Brain microvascular endothelial cell (primary cell): ENCODE measurements around the gene G0S2.

Experiments used
- DNase-seq: peaks from one replicate; pipeline ENCODE4 v3.0.0-alpha.2; 2020
- H3K27ac ChIP-seq: fragments of 250-450 bp; sonication (Bioruptor Pico); 2 replicates; pipeline ENCODE4 v1.5.1; 2020; ENCODE audit warnings: mild to moderate bottlenecking, moderate library complexity
- H3K27me3 ChIP-seq: fragments of 250-450 bp; sonication (Bioruptor Pico); replicated peaks from 2 replicates; pipeline ENCODE4 v1.5.1; 2020; ENCODE audit warnings: mild to moderate bottlenecking
- H3K36me3 ChIP-seq: fragments of 250-450 bp; sonication (Bioruptor Pico); replicated peaks from 2 replicates; pipeline ENCODE4 v1.5.1; 2020; ENCODE audit warnings: mild to moderate bottlenecking
- H3K4me3 ChIP-seq: 2 replicates; pipeline ENCODE4 v1.5.1; 2011; ENCODE audit warnings: low read depth, mild to moderate bottlenecking, control low read depth, low read length, moderate library complexity
- in situ Hi-C: cut with HindIII; loops from 2 replicates; pipeline ENCODE4 v1.10.0; 2017; ENCODE audit warnings: low sequenced_read_pairs, low pct_ligation_motif_present
- TF ChIP-seq, protein P1 (sequence below): IDR thresholded peaks from 2 replicates; pipeline ENCODE4 v1.5.1; 2011; ENCODE audit warnings: low read depth, mild to moderate bottlenecking, moderate library complexity, low read length, control low read depth, inconsistent platforms; ENCODE audit errors: missing control alignments

The G0S2 gene, protein sequence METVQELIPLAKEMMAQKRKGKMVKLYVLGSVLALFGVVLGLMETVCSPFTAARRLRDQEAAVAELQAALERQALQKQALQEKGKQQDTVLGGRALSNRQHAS

GRCh38 chr1:209674957-209675564, at the start of gene G0S2:
Gene G0S2, plus strand, starts transcription at chr1:209675412. Its CDS starts 273 bp downstream, at chr1:209675685.
- no peaks in the 10 kb centered on the region for H3K36me3 ChIP-seq
- TF ChIP-seq, protein P1, sequence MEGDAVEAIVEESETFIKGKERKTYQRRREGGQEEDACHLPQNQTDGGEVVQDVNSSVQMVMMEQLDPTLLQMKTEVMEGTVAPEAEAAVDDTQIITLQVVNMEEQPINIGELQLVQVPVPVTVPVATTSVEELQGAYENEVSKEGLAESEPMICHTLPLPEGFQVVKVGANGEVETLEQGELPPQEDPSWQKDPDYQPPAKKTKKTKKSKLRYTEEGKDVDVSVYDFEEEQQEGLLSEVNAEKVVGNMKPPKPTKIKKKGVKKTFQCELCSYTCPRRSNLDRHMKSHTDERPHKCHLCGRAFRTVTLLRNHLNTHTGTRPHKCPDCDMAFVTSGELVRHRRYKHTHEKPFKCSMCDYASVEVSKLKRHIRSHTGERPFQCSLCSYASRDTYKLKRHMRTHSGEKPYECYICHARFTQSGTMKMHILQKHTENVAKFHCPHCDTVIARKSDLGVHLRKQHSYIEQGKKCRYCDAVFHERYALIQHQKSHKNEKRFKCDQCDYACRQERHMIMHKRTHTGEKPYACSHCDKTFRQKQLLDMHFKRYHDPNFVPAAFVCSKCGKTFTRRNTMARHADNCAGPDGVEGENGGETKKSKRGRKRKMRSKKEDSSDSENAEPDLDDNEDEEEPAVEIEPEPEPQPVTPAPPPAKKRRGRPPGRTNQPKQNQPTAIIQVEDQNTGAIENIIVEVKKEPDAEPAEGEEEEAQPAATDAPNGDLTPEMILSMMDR, result no peak
- in situ Hi-C loops, result loop anchor here (25.0 kb wide), 1 partner anchor 88 kb away; the partner anchor contains the start of gene CAMK1G
- DNase-seq, result no peak
- H3K4me3 ChIP-seq, result peak within 1 kb of the TSS; percentile 57
- peaks cover 47% of the 10 kb centered on the region for H3K27me3 ChIP-seq
- H3K27ac ChIP-seq, result no peak within 1 kb of the TSS

DNA sequence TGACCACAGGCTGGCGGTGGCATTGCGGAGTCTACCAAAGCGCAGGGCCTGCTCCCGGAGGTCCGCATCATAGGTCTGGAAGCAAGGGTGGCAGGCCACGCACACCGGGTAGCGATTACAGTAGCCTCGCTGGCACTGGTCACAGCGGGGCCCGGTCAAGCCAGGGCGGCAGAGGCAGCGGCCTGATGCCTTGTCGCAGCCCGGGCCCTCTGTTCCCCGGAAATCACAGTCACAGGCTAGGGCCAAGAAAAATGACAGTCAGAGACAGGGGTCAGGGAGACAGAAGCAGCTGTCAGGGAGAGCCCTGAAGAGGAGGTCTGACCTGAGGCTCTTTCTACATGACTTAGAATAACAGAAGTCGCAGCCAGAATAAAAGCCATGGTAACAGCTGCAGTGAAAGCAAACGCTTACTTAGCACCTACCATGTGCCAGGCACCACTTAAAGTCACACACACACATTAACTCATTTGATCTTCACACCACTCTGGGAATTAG, 49.4 kb upstream of the G0S2 start:
- H3K36me3 ChIP-seq, result no peaks in the 10 kb centered on the region
- in situ Hi-C loops, result no loop called here
- no peak for DNase-seq
- H3K27me3 ChIP-seq, result no peaks in the 10 kb centered on the region
- TF ChIP-seq, protein P1, result no peak
- H3K27ac ChIP-seq, result no peak overlapping the region
- no peak overlapping the region for H3K4me3 ChIP-seq

DNA sequence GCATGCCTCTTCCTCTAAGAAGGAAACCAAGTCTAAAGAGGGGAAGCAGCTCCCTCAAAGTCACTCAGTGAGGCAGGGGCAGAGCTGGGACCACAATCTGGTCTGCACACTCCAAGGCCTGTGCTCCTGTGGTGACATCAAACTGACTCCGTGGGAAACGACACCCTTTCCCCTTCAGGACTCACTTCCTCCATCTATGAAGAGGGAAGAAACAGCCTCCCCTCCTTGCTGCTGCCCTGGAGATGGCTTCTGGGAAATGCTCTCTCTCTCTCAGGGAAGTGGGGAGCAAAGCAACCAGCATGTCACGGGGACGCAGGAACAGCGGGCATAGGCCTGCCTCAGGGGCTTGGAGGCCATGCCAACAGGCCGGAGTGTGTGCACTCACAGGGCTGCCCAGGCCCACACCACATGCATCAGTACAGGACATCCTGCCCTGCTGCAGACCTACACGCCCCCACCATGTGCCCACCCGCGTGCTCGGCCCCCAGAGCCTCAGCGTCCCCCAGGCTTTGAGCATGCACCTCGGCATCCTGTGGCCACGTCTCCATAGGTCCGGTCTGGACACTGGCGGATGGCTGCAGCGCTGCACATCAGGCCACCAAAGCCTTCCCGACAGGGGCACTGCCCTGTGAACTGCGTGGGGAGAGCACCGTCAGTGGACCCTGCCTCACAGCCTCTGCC, 48.7 kb upstream of the G0S2 start:
- TF ChIP-seq, protein P1, result no peak
- Histone ChIP-seq H3K27ac (no peak overlapping the region), H3K4me3 (no peak overlapping the region), H3K36me3 (no peaks in the 10 kb centered on the region), H3K27me3 (no peaks in the 10 kb centered on the region)
- in situ Hi-C loops, result no loop called here
- no peak for DNase-seq

DNA sequence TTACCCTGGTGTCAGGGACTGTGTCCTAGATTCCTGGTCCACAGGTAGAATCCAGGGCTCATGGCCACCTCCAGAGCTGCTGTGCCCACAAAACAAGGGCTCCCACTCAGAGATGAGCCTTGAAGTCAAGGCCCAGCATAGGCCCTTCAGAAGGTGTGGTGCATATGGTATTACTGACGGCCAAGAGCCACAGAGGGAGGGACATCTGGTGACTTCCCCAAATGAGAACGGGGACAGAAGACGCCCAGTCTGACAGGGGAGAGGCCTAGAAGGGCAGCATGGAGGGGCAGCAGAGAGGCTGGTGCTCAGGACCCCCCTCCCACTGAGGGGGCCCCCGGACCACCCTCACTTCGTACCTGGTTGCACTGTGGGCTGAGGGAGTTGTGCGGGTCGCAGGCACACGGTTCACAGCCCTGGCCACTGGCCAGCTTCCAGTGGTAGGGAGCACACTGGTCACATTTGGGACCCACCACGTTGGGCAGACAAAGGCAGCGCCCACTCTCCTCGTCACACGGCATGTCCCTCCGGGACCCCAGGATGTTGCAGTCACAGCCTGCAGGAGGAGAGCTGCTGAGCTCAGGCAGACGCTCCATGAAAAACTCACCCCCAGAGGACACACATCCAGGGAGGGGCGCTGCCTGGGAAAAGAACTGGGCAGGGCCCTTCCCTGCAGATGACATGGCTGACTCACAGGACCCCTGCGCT, 48.0 kb upstream of the G0S2 start:
- H3K27me3 ChIP-seq, result no peaks in the 10 kb centered on the region
- H3K27ac ChIP-seq, result no peak overlapping the region
- no peak overlapping the region for H3K4me3 ChIP-seq
- TF ChIP-seq, protein P1, result no peak
- in situ Hi-C loops, result no loop called here
- no peak for DNase-seq
- no peaks in the 10 kb centered on the region for H3K36me3 ChIP-seq

- H3K27ac ChIP-seq, result no peak overlapping the region
- no peaks in the 10 kb centered on the region for H3K27me3 ChIP-seq
- peak; percentile 48 for DNase-seq
- TF ChIP-seq, protein P1, result peak; percentile 99
- in situ Hi-C loops, result no loop called here
- H3K4me3 ChIP-seq, result no peak overlapping the region
- no peaks in the 10 kb centered on the region for H3K36me3 ChIP-seq
Observed at GRCh38 chr1:209627732-209628196, 47.4 kb upstream of the G0S2 start.
